ENCODE results near the gene PDLIM5.

PDLIM5 gene

DNA sequence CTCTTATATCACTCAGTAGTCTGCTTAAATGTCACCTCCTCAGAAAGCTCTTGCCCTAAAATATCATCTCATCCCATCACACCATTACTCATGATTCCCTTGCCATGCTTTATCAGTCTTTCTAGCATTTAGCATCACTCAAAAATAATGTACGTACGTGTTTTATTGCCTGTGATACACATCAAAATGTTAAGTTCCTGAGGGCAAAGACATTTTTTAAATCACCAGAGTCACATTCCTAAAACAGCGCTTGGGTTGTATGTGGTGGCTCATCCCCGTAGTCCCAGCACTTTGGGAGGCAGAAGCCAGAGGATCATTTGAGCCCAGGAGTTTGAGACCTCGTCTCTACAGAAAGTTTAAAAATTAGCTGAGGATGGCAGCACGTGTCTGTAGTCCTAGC, 21.3 kb upstream of the PDLIM5 start:
- DNase-seq: no peak

DNA sequence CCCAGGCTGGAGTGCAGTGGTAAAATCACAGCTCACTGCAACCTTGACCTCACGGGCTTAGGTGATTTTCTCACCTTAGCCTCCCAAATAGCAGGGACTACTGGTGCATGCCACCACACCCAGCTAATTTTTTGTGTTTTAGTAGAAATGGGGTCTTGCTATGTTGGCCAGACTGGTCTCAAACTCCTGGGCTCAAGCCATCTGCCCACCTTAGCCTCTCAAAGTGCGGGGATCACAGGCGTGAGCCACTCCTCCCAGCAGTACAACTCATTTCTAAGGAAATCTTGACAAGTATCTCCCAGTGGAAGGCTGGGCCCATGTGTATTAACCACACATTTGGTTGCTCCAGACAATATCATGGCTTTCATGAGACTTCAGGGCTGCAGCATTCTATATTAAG, 20.4 kb upstream of the PDLIM5 start:
- DNase-seq: no peak

DNA sequence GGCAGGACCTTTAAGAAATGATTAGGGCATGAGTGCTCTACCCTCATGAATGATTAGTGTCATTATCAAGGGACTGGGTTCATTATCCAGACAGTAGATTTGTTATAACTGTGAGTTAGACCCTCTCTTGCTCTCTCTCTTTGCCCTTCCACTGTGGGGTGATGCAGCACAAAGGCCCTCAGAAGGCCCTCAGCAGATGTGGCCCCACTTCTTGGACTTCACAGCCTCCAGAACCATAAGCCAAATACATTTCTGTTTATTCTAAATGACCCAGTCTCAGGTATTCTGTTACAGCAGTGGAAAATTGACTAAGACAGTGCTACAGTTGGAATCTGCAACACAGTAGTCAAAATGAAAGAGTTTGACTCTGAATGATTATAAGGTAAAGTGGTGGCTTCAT, 17.2 kb upstream of the PDLIM5 start:
- DNase-seq: no peak

DNA sequence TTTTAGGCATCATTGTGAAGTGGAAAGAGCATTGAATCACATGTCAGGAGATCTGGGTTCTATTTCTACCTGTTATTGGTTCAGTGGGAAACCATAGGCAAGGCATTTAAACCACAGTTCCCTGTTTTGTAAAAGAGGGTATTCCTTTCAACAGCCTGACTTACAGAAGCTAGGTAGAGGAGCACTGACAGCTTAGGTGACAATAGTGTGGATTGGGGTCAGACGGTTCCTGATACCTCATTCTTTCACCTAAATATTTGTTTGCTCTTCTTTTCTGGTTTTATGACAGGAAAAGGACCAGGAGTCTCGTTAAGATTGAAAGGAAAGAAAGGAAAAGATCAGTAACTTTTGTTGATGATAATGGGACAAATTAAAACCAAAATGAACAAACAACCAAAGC, 15.9 kb upstream of the PDLIM5 start:
- DNase-seq: no peak

DNA sequence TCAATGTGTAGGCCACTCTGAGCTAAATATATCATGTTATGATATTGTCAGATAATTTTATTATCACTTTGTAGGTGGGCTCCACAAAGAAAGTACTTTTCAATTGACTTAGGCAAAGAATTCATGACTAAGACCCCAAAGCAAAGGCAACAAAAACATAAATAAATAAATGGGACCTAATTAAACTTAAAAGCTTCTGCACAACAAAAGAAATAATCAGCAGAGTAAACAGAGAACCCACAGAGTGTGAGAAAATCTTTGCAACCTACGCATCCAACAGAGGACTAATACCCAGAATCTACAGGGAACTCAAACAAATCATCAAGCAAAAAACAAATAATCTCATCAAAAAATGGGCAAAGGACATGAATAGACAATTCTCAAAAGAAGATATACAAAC, 15.2 kb upstream of the PDLIM5 start:
- no peak for DNase-seq

DNA sequence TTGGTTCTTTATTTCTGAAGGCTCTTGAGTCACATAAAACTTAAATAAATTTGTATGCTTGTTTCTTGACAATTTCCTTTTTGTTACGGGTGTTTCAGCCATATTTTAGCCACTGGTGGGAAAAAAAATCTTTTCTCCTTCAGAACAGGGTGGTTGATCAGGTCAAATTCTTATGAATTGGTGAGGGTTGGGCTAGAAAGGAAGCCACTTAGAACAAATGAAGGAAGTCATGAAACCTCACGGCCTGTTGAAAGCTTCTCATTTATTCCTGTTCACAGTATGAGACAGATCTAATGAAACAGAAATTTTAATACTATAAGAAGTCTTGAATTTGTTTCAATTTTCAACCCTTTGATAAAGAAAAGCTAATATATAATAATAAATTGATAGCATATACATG, 12.1 kb upstream of the PDLIM5 start:
- DNase-seq: no peak

DNA sequence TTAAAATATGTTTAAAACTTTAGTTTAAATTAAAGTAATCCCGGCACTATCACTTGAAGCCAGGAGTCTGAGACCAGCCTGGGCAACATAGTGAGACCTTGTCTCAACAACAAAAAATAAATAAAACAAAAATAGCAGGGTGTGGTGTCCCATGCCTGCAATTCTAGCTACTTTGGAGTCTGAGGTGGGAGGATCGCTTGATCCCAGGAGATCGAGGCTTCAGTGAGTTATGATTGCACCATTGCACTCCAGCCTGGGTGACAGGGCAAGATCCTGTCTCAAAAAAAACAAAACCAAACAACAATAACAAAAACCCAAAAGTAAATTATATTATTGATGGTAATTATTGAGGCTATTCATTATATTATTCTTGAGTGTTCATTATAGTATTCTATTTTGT, 9.9 kb upstream of the PDLIM5 start:
- no peak for DNase-seq

DNA sequence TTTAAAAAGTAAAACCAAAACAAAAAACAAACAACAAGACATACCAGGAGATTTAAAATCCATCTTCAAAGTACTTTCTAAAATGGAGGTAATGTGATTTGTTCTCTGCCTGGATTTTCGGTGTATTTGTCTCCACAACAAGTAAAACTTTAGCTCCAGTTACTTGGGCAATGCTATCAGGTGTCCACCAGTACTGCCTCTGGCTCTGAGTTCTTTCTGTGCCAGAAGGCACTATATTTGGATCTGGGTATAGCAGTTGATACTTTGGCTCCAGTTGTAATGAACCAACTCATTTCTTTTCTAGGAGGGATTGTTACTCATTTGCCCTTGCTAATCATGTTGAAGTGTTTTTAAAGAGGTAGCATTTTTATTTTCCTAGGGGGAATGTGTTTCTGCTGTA, 9.5 kb upstream of the PDLIM5 start:
- DNase-seq: no peak

DNA sequence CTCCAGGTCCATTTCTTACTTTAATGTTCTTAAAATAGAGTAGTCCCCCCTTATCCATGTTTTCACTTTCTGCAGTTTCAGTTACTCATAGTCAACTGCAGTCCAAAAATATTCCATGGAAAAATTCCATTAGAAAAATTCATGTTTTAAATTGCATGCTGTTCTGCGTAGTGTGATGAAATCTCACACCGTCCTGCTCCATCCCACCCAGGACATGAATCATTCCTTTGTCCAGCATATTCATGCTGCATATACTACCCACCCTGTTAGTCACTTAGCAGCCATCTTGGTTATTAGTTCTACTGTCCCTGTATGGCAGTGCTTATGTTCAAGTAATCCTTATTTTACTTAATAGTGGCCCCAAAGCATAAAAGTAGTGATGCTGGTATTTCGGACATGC, 5.4 kb upstream of the PDLIM5 start:
- no peak for DNase-seq

DNA sequence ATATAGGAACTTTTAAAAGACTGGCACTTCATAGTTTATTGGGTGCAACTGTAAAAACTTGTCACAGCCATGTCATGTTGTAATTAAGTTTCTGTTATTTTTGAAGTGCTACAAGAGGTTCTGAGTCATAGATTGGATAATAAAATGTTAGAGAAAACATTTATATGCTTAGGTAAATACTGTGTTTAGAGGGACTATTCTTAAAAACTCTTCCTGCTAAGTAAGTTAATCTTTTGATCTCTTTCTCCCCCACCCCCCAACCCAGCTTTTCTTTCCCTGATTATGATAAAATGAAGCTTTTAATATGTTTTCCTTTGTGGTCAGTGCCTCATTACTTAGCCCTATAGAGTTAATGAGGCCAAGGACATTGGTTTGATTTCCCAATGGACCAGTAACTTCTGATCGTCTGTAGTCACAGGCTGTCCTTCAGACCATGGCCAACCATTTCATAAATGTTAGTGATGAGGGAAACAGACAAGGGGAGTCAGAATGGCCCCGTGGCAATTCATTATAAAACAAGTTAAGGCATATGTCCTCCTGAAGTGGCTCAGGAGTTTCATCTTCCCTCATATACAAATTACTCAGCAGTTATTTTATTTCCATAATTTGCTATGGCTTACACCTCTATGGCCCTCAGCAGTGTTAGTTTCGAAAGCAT, 3.9 kb upstream of the PDLIM5 start:
- DNase-seq: no peak

DNA sequence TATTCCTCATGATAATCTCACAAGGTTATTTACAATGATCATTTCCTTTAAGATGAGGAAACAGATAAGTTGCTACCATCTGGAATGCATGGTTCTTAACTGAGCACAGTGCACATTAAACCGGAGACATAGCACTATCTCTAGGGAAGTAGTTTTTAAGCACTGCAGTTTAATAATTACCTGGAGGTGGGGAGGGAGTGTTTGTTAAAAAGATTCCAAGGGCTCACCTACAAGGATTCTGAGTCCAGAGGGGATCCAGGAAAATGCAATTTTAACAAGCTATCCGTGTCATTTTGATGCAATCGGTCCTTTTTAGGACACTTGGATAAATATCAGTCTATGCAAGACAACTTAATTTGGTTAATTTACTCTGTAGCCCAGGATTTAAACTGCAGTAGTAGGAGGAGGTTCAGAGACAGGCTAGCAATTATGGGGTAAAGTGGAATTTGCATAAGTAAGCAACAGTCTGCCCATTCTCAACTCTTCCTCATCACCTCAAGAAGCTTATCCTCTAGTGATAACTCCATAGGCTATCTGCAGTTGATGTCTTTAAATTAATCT, 2.8 kb upstream of the PDLIM5 start:
- peak; percentile 5 for DNase-seq

DNA sequence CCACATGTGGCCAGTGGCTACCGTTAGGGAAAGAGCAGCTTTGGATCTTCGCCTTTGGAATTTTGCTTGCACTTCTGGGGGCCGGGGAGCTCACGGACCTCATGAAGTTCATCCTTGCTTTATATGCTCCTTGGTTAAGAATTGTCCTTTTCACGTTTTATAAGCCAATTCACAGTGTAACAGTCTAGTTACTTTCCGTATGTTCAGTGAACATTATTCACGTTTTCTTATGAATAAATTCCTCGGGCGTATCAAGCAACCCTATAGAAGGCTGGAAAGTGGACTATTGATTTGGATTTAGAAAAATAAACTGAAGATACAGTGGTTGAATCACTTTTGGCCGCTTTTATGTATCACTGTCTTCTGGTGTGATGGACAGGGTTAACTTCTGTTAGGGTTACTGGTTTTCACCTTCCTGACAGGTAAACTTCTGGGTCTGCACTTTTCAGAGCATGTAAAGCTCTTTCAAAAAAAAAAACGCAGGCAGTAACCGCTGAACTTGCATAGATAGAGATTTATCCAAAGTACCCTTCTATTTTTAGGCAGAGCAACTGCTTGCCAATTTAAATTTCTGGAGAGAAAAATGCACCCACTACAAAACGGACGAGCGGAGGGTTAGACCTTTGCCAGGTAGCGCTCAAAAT, 569 bp upstream of the PDLIM5 start:
- DNase-seq: peak; percentile 38

DNA sequence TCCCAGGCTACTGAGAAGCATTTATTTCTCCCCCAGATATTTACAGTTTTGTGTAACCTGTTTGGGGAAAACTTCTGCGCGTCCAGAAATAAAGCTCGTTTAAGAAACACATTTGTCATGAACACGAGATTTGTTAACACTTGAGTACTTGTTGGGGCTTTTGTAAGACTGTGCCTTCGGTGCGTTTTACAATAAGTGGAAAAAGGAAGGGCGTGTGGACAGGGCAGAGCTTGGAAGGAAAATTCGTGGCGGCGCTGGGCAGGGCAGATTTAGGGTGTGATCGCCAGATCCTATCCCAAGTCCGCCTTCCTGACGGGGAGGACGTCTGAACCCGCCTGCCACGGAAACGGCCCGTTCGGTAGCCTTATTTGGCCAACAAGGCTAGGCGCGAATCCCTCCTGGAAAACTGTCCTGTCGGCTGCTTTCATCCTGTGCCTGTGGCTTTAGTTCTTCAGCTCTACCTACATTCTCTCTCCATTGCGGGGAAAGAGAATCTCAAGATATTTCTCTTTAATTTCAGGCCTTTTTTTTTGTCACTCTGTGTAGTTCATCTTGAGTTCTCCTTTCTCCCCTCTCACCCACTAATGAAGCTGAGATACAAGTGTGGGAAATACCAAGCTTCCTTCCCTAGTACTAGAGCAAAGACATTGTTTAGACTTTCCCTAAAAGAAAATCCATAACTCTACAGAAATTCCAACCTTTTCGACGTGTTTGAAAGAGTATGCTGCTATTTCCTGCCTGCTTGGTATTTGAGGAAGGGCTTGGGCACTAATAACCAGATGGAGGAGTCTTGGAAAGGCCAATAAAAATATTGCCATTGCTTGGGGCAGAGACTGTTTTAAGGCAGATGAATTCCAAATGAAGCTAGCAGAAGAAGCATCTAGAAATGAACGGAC, 982 bp downstream of the PDLIM5 start:
- peak; percentile 84 for DNase-seq

DNA sequence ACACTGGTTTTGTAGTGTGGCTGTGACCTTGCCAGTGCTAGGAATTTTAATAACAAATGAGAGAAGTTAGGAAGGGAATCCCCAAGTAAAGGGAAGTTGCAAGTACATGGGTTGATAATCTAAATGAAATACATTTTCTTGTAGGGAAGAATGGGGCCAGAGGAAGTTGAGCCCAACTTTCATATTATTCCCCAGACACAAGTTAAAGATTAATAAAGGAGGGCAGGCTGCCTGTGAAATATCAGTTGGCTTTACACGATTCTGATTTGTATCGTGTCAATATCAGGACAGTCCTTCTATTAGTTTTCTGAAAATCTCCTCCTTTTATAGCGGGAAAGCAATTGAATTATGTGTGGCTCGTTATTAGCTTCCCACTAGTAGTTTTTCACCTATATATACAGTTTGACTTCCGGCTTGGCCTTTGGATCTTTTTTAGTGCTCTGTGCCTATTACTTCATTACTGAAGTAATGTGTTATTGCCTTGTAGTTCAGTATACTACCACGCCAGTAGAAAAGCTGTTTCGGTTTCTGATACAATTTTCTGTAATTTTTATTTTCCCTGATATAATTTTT, 1.7 kb downstream of the PDLIM5 start:
- DNase-seq: peak; percentile 37

DNA sequence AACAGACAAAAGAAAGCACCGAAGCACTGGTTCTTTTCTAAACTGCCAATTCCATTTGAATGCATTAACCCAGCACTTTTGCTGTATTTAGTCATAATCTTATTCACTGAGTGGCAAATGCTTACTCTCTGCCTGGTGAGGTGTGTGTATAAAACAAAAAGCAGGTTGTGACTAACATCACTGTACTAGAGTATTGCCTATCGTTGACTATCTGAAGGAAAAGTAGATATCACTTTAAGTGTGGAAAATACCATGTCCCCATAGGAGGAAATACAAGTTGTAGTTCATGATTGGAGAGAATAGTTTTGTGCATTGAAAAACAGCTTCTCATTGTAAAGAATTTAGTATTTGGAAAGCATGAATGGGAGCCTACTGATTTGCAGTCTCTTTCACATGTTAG, 2.7 kb downstream of the PDLIM5 start:
- DNase-seq: no peak

DNA sequence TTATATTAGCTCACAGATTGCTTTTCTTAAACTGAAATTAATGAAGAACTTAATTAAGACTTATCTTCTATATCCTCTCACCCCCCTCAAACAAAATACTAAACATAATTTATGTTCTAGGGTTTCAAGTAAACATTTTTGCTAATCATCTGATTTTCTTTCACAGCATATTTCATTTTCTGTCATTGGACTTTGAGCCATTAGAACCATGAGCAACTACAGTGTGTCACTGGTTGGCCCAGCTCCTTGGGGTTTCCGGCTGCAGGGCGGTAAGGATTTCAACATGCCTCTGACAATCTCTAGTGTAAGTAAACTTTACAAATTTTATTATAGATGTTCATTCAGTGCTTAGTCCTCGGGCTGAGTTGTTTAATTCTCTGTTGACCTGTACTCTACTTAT, 3.3 kb downstream of the PDLIM5 start:
- DNase-seq: no peak

DNA sequence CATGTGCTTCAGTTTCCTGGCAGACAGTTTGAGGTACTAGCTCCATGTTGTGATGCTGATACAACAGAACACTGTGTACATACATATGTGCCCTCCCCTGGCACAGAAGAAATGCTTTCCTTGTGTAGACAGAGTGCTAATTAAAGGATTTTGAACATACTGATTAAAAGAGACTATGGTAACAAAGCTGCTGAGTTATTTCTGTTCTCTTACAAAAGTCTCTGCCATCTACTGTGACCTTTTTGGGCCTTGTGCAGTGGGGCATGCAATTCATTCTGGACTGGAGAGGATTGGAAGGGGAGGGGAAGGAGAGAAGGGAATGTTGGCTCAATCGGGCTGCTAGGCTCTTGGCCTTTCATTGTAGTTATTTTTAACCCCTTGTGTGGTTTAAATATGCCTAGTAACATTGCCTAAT, 6.0 kb downstream of the PDLIM5 start:
- no peak for DNase-seq

DNA sequence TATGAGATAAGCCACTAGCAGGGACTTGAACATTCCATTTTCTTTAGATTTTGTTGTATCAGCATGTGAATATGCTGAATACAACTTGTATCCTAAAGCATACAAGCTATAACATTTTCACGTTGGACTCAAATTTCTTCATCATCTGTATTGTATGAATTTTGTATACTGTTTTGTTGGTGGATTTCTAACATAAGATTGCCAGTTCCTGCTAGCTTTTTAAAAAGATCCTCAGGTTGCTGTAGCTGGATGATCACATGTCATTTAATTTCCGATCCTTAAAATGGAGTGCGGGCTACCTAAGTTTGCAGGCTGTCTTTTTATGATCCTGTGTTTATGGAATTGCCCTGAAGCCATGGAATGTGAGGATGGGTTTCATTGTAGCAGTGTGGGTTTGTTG, 6.9 kb downstream of the PDLIM5 start:
- no peak for DNase-seq

DNA sequence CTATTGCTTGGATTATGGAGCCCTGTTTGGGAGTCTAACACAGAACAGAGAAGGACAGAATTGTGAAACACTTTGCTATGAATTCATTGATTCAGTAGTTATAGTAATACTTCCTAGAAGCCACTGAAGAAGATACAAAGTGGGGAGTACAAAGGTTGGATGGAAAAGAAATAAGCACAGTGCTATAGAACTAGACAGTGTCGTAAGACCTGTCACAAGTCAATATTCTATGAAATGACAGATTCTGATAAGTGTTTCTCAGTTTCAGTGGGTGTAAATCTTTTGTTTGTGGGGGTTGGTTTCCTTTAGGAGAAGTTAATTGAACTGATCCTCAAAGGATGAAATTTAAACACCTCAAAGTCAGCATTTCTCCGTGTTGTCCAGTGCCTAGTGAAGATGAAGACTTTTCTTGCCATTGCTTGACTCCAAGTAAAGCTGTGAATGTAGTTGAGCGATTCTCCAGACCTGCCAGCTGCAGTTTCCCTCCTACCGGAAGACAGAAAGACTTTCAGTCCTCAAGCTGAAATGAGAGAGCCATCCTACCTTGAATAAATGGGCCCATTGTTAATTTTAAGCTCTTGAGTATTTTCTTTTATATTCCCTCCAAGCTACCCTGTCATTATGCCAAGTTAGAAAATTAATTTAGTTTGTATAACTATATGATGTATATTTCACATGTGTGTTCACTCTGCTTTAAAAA, 7.9 kb downstream of the PDLIM5 start:
- no peak for DNase-seq

DNA sequence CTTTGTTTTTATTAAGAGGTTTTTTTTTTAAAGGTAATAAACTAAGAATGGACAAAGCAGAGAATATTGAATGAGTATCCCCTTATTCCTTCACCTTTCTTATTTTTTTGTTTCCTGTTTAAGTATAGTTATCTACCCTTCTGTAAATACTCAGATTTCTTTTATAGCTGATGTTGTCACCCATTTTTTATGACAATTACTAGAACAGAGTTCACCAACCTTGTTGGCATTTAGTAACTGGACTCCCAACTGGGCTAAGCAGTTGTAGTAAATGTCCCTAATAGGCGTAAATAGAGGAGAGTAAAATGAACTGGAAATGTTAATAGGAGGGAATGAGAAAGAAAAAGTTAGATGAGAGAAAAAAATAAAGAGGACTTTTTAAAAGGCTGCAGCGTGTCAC, 9.8 kb downstream of the PDLIM5 start:
- no peak for DNase-seq

DNA sequence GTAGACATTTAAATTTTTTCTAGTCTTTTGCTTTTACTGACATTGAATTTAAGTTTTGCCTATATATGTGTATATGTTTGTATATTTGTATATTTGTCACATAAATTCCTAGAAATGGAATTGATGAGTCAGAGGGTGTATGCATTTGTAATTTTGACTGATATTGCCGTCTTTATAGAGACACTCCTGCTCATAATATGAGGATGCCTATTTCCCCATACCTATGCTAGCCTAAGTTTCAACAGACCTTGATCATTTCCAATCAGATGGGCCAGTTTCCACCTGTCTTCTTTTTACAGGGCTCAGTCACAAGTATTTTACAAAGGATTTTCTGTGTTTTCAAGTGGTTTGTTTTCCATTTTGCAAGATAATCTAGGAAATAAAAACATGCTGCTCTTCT, 10.8 kb downstream of the PDLIM5 start:
- no peak for DNase-seq

DNA sequence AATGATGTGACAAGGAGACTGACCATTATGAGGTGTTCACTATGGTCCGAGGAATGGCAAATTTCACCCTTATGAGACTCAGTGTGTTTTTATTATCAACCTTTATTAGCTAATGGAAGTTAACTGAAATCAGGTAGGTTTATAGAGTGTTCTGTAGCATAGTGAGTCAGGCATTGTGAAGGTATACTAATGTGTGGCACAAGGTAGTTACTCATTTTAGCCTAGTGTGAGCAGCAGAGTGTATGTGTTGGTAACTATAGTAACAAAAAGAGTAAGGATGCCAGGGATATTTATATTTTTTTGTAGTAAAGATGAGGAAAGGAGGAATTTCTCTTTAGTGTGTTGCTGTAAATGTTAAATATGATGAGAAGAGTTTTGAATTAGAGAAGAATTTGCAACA, 12.0 kb downstream of the PDLIM5 start:
- DNase-seq: no peak

DNA sequence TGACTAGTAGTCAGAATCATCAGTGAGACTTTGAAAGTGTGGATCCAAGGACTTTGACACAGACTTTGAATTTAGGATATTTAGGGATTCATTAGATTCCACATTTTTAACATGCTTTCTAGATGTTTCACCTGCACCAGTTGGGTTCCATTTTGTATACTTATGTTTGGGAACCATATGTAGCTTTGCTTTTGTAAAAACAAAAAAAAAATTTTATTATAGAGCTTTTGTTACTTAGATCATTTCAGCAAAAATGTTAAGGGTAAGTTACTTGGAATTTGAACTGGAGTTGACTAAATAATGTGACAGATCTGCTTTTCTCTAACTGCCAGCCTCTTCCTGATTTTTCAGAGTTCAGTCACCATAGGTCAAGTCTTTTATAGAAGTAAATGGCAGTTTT, 14.6 kb downstream of the PDLIM5 start:
- DNase-seq: no peak
